Measurements from ENCODE around the gene ZNF184.
A peak's percentile ranks its signal among the peaks of the same experiment; 100 is the strongest.

Gene ZNF184

GRCh38 chr6:27476090-27476489, 3.2 kb upstream of the ZNF184 start:
- no peaks in the 10 kb centered on the region for H3K79me2 ChIP-seq
- no peaks in the 10 kb centered on the region for H3K9me3 ChIP-seq (ENCODE audit: control insufficient read depth, low read length)

GRCh38 chr6:27474672-27475071, 1.8 kb upstream of the ZNF184 start:
- H3K27ac ChIP-seq: no peak overlapping the region
- no peak overlapping the region for H3K9ac ChIP-seq
- no peaks in the 10 kb centered on the region for H3K4me1 ChIP-seq
- no peaks in the 10 kb centered on the region for H3K79me2 ChIP-seq
- no peak overlapping the region for H3K4me3 ChIP-seq (ENCODE audit: low read depth, low read length)
- H3K27me3 ChIP-seq (ENCODE audit: control insufficient read depth, insufficient read depth, low read length): no peaks in the 10 kb centered on the region
- H3K4me2 ChIP-seq (ENCODE audit: low read length): no peak overlapping the region
- H2AFZ ChIP-seq: no peak overlapping the region
- TF ChIP-seq CTCF (IDR thresholded peaks at IDR 0.05): no peak
- no peaks in the 10 kb centered on the region for H3K36me3 ChIP-seq (ENCODE audit: control insufficient read depth, insufficient read depth, low read length)
- no peaks in the 10 kb centered on the region for H3K9me3 ChIP-seq (ENCODE audit: control insufficient read depth, low read length)

More at GRCh38 chr6:27476090-27476489, 3.2 kb upstream of the ZNF184 start:
- H2AFZ ChIP-seq: no peak overlapping the region
- H3K27me3 ChIP-seq (ENCODE audit: control insufficient read depth, insufficient read depth, low read length): no peaks in the 10 kb centered on the region
- H3K4me1 ChIP-seq: no peaks in the 10 kb centered on the region
- no peaks in the 10 kb centered on the region for H3K36me3 ChIP-seq (ENCODE audit: control insufficient read depth, insufficient read depth, low read length)
- no peak overlapping the region for H3K4me2 ChIP-seq (ENCODE audit: low read length)
- H3K9ac ChIP-seq: no peak overlapping the region
- no peak overlapping the region for H3K4me3 ChIP-seq (ENCODE audit: low read depth, low read length)
- no peak overlapping the region for H3K27ac ChIP-seq
- no peak for TF ChIP-seq CTCF (IDR thresholded peaks at IDR 0.05)

GRCh38 chr6:27474172-27474465, 1.2 kb upstream of the ZNF184 start:
- Histone ChIP-seq H3K9ac (no peak overlapping the region), H3K4me3 (ENCODE audit: low read depth, low read length) (no peak overlapping the region), H2AFZ (no peak overlapping the region), H3K9me3 (ENCODE audit: control insufficient read depth, low read length) (no peaks in the 10 kb centered on the region), H3K4me1 (no peaks in the 10 kb centered on the region), H3K79me2 (no peaks in the 10 kb centered on the region), H3K27ac (no peak overlapping the region), H3K36me3 (ENCODE audit: control insufficient read depth, insufficient read depth, low read length) (no peaks in the 10 kb centered on the region), H3K4me2 (ENCODE audit: low read length) (no peak overlapping the region), H3K27me3 (ENCODE audit: control insufficient read depth, insufficient read depth, low read length) (no peaks in the 10 kb centered on the region)
- no peak for TF ChIP-seq CTCF (IDR thresholded peaks at IDR 0.05)

GRCh38 chr6:27472182-27472616, 706 bp downstream of the ZNF184 start:
- Histone ChIP-seq H3K9ac (no peak overlapping the region), H3K4me1 (no peaks in the 10 kb centered on the region), H3K27ac (peak overlapping the region; percentile 78), H3K4me3 (ENCODE audit: low read depth, low read length) (peak overlapping the region; percentile 84), H2AFZ (peak overlapping the region; percentile 63), H3K36me3 (ENCODE audit: control insufficient read depth, insufficient read depth, low read length) (no peaks in the 10 kb centered on the region), H3K79me2 (no peaks in the 10 kb centered on the region), H3K27me3 (ENCODE audit: control insufficient read depth, insufficient read depth, low read length) (no peaks in the 10 kb centered on the region), H3K4me2 (ENCODE audit: low read length) (peak overlapping the region; percentile 89), H3K9me3 (ENCODE audit: control insufficient read depth, low read length) (no peaks in the 10 kb centered on the region)
- no peak for TF ChIP-seq CTCF (IDR thresholded peaks at IDR 0.05)

GRCh38 chr6:27471365-27472115, 1.4 kb downstream of the ZNF184 start:
- H3K79me2 ChIP-seq: no peaks in the 10 kb centered on the region
- peak overlapping the region; percentile 89 for H3K4me2 ChIP-seq (ENCODE audit: low read length)
- no peaks in the 10 kb centered on the region for H3K4me1 ChIP-seq
- TF ChIP-seq CTCF (IDR thresholded peaks at IDR 0.05): no peak
- no peaks in the 10 kb centered on the region for H3K27me3 ChIP-seq (ENCODE audit: control insufficient read depth, insufficient read depth, low read length)
- no peak overlapping the region for H3K9ac ChIP-seq
- peak overlapping the region; percentile 63 for H2AFZ ChIP-seq
- H3K4me3 ChIP-seq (ENCODE audit: low read depth, low read length): peak overlapping the region; percentile 84
- H3K36me3 ChIP-seq (ENCODE audit: control insufficient read depth, insufficient read depth, low read length): no peaks in the 10 kb centered on the region
- peak overlapping the region; percentile 78 for H3K27ac ChIP-seq
- no peaks in the 10 kb centered on the region for H3K9me3 ChIP-seq (ENCODE audit: control insufficient read depth, low read length)
